Measurements from ENCODE around the gene KRT72.

Gene KRT72

DNA sequence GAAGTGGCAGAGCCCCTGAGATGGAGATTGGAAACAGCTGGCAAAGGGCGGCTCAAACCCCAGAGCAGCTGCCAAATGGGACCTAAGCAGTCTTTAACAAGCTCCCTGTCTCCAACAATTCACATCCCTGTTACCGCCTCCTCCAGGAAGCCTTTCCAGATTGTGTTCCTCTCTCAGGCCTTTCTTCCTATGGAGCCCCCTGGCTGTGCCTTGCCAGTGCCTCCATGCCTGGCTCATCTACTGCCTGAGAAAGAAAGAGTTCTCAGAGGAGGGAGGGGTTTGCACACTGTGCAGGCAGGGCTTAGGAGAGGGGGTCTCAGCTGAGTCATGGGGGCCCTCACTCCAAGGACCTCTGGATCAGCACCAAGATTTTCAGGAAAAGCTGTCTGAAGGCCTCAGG, 18.8 kb downstream of the KRT72 start:
- TF ChIP-seq CTCF (IDR thresholded peaks at IDR 0.05; ENCODE audit: insufficient read depth, low read depth, low read length, missing control alignments) = no peak

GRCh38 chr12:52581481-52581880, 19.8 kb downstream of the KRT72 start:
- TF ChIP-seq CTCF (IDR thresholded peaks at IDR 0.05; ENCODE audit: insufficient read depth, low read depth, low read length, missing control alignments) = no peak
- H3K4me3 ChIP-seq (ENCODE audit: low read length) = no peak overlapping the region
- DNase-seq (ENCODE audit: low read depth) = peak; percentile 96

More for the DNA sequence above, 18.8 kb downstream of the KRT72 start:
- H3K4me3 ChIP-seq (ENCODE audit: low read length) = no peak overlapping the region
- no peak for DNase-seq (ENCODE audit: low read depth)

- H3K4me3 ChIP-seq (ENCODE audit: low read length) = no peak overlapping the region
- DNase-seq (ENCODE audit: low read depth) = no peak
- no peak for TF ChIP-seq CTCF (IDR thresholded peaks at IDR 0.05; ENCODE audit: insufficient read depth, low read depth, low read length, missing control alignments)
Measured at GRCh38 chr12:52581066-52581465, 20.2 kb downstream of the KRT72 start.

- no peak overlapping the region for H3K4me3 ChIP-seq (ENCODE audit: low read length)
- no peak for TF ChIP-seq CTCF (IDR thresholded peaks at IDR 0.05; ENCODE audit: insufficient read depth, low read depth, low read length, missing control alignments)
- peak; percentile 35 for DNase-seq (ENCODE audit: low read depth)
Measured at GRCh38 chr12:52580496-52580895, 20.8 kb downstream of the KRT72 start.

DNA sequence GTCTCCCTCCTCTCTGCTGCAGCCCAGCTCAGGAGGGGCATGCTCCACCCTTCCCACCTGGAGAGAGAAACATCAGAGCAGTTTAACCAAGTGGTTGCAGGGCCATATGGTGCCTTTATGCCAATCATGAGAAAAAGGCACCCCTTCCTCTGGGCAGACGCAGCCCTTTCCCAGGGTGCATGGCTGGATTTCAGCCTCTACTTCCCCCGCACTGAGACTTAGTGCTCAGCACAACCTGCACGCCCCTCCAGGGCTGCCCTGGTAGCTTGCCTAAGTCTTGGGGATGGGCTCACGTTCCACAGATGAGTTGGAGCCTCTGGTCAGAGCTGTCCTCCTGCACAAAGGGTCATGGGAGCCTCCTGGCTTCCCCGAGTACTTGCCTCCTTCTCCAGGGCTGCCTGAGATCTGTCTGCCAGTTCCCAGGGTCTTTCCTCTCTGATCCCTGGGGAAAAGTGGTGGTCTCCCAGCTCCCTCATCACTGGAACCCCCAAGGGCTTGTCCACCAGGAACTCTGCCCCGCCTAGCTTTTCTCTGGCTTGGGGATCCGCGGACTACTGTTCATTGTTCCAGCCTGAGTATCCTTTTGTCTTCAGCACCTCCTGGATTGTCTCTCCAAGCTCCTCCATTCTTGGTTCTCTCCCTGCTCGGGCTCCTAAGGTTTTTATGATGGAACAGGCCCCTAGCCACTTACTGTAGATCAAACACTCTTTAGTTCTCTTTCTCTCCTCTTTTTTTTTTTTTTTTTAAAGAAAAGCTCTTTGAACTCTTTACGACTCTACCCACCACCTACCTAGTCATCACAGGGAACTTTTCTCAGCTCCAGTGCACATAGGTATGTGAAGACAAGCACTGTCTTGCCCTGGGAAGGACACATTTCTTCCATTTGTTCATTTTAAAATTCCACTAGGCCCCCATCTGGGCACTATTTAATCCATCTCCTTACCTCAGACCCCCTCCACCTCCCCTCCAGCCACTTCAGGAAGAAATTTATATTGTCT, 21.5 kb downstream of the KRT72 start:
- peak; percentile 88 for DNase-seq (ENCODE audit: low read depth)
- TF ChIP-seq CTCF (IDR thresholded peaks at IDR 0.05; ENCODE audit: insufficient read depth, low read depth, low read length, missing control alignments) = no peak
- H3K4me3 ChIP-seq (ENCODE audit: low read length) = peak overlapping the region; percentile 12

- H3K4me3 ChIP-seq (ENCODE audit: low read length) = no peak overlapping the region
- no peak for TF ChIP-seq CTCF (IDR thresholded peaks at IDR 0.05; ENCODE audit: insufficient read depth, low read depth, low read length, missing control alignments)
- peak; percentile 40 for DNase-seq (ENCODE audit: low read depth)
Measured at GRCh38 chr12:52578469-52578868, 22.8 kb downstream of the KRT72 start.
